ENCODE measurements around the gene RDH8.

The RDH8 gene

GRCh38 chr19:10010939-10011338 lies 2.3 kb upstream of the RDH8 start:
- H3K36me3 ChIP-seq (ENCODE audit: low read depth): no peaks in the 10 kb centered on the region
- no peak overlapping the region for H3K4me3 ChIP-seq (ENCODE audit: severe bottlenecking)
- ATAC-seq (ENCODE audit: low read depth): no peak
- peaks cover 4% of the 10 kb centered on the region for H3K4me1 ChIP-seq (ENCODE audit: insufficient read depth, poor library complexity, severe bottlenecking)
- TF ChIP-seq CTCF (IDR thresholded peaks at IDR 0.05; ENCODE audit: poor library complexity, severe bottlenecking): no peak
- peaks cover 14% of the 10 kb centered on the region for H3K27me3 ChIP-seq (ENCODE audit: insufficient read depth, poor library complexity, severe bottlenecking)
- H3K27ac ChIP-seq (ENCODE audit: poor library complexity, severe bottlenecking): no peak overlapping the region
- no peaks in the 10 kb centered on the region for H3K9me3 ChIP-seq (ENCODE audit: severe bottlenecking)
- no peak for DNase-seq (ENCODE audit: low spot score)

- Histone ChIP-seq H3K27ac (ENCODE audit: poor library complexity, severe bottlenecking) (no peak overlapping the region), H3K4me1 (ENCODE audit: insufficient read depth, poor library complexity, severe bottlenecking) (peaks cover 4% of the 10 kb centered on the region), H3K4me3 (ENCODE audit: severe bottlenecking) (no peak overlapping the region), H3K27me3 (ENCODE audit: insufficient read depth, poor library complexity, severe bottlenecking) (peaks cover 14% of the 10 kb centered on the region), H3K36me3 (ENCODE audit: low read depth) (no peaks in the 10 kb centered on the region), H3K9me3 (ENCODE audit: severe bottlenecking) (no peaks in the 10 kb centered on the region)
- no peak for TF ChIP-seq CTCF (IDR thresholded peaks at IDR 0.05; ENCODE audit: poor library complexity, severe bottlenecking)
- ATAC-seq (ENCODE audit: low read depth) (no peak), DNase-seq (ENCODE audit: low spot score) (no peak)
These were observed 1.3 kb upstream of the RDH8 start for GRCh38 chr19:10011974-10012373.

- Histone ChIP-seq H3K4me1 (ENCODE audit: insufficient read depth, poor library complexity, severe bottlenecking) (peaks cover 4% of the 10 kb centered on the region), H3K36me3 (ENCODE audit: low read depth) (no peaks in the 10 kb centered on the region), H3K4me3 (ENCODE audit: severe bottlenecking) (no peak overlapping the region), H3K9me3 (ENCODE audit: severe bottlenecking) (no peaks in the 10 kb centered on the region), H3K27ac (ENCODE audit: poor library complexity, severe bottlenecking) (no peak overlapping the region), H3K27me3 (ENCODE audit: insufficient read depth, poor library complexity, severe bottlenecking) (peaks cover 14% of the 10 kb centered on the region)
- ATAC-seq (ENCODE audit: low read depth) (no peak), DNase-seq (ENCODE audit: low spot score) (no peak)
- TF ChIP-seq CTCF (IDR thresholded peaks at IDR 0.05; ENCODE audit: poor library complexity, severe bottlenecking): no peak
These were observed 743 bp downstream of the RDH8 start for GRCh38 chr19:10013834-10014618.

GRCh38 chr19:10018263-10018662 lies 5.0 kb downstream of the RDH8 start:
- no peak for TF ChIP-seq CTCF (IDR thresholded peaks at IDR 0.05; ENCODE audit: poor library complexity, severe bottlenecking)
- H3K27me3 ChIP-seq (ENCODE audit: insufficient read depth, poor library complexity, severe bottlenecking): peaks cover 9% of the 10 kb centered on the region
- DNase-seq (ENCODE audit: low spot score) (no peak), ATAC-seq (ENCODE audit: low read depth) (peak; percentile 41; the same call in 2 of the 3 replicates)
- no peak overlapping the region for H3K4me3 ChIP-seq (ENCODE audit: severe bottlenecking)
- H3K27ac ChIP-seq (ENCODE audit: poor library complexity, severe bottlenecking): no peak overlapping the region
- no peaks in the 10 kb centered on the region for H3K9me3 ChIP-seq (ENCODE audit: severe bottlenecking)
- H3K36me3 ChIP-seq (ENCODE audit: low read depth): no peaks in the 10 kb centered on the region
- H3K4me1 ChIP-seq (ENCODE audit: insufficient read depth, poor library complexity, severe bottlenecking): no peaks in the 10 kb centered on the region

GRCh38 chr19:10018786-10019185 lies 5.5 kb downstream of the RDH8 start:
- no peaks in the 10 kb centered on the region for H3K36me3 ChIP-seq (ENCODE audit: low read depth)
- no peaks in the 10 kb centered on the region for H3K9me3 ChIP-seq (ENCODE audit: severe bottlenecking)
- TF ChIP-seq CTCF (IDR thresholded peaks at IDR 0.05; ENCODE audit: poor library complexity, severe bottlenecking): no peak
- ATAC-seq (ENCODE audit: low read depth) (no peak), DNase-seq (ENCODE audit: low spot score) (no peak)
- H3K4me1 ChIP-seq (ENCODE audit: insufficient read depth, poor library complexity, severe bottlenecking): no peaks in the 10 kb centered on the region
- no peak overlapping the region for H3K4me3 ChIP-seq (ENCODE audit: severe bottlenecking)
- H3K27me3 ChIP-seq (ENCODE audit: insufficient read depth, poor library complexity, severe bottlenecking): peaks cover 4% of the 10 kb centered on the region
- H3K27ac ChIP-seq (ENCODE audit: poor library complexity, severe bottlenecking): no peak overlapping the region

All from RWPE2 (cell line).